HepG2 (cell line): ENCODE results near the gene SLC24A4.

Experiments
- AFF4 ChIP-seq: sonication (generic); formaldehyde crosslinking; IDR thresholded peaks from 2 replicates; pipeline ENCODE4 v1.4.0; 2020; ENCODE audit warnings: missing genetic modification reagents
- CTCF ChIP-seq: sonication (generic); formaldehyde crosslinking; IDR thresholded peaks from 2 replicates; pipeline ENCODE4 v1.5.0; 2020; ENCODE audit warnings: mild to moderate bottlenecking, missing genetic modification reagents, moderate library complexity
- EP300 ChIP-seq, 3 experiments: sonication (generic) in 1 of 3; formaldehyde crosslinking in 1 of 3; IDR thresholded peaks; 2 replicates each; pipeline versions ENCODE4 v1.5.1 to v1.6.1; 2011 to 2020; ENCODE audit warnings: low read depth in 2 of 3, low read length in 2 of 3, borderline replicate concordance in 1 of 3, improper control_type of control experiment in 1 of 3, mild to moderate bottlenecking in 1 of 3, missing genetic modification reagents in 1 of 3, moderate library complexity in 1 of 3
- ZBTB34 ChIP-seq: sonication (generic); formaldehyde crosslinking; IDR thresholded peaks from 2 replicates; pipeline ENCODE4 v1.8.0; 2022; ENCODE audit warnings: mild to moderate bottlenecking, missing genetic modification reagents
- ZNF710 ChIP-seq: sonication (generic); formaldehyde crosslinking; IDR thresholded peaks from 2 replicates; pipeline ENCODE4 v1.5.0; 2020; ENCODE audit warnings: mild to moderate bottlenecking, missing genetic modification reagents, borderline replicate concordance

GRCh38 chr14:92431199-92431725, 108.3 kb downstream of the SLC24A4 start:
- no peak for TF ChIP-seq ZNF710 (CRISPR knock-in tag)
- TF ChIP-seq AFF4 (CRISPR knock-in tag), result no peak
- no peak for TF ChIP-seq ZBTB34
- no peak for TF ChIP-seq EP300 (IDR thresholded peaks at IDR 0.05; ENCODE audit: low read depth in 2 of 2, low read length in 2 of 2)
- no peak for TF ChIP-seq EP300 (CRISPR knock-in tag; IDR thresholded peaks at IDR 0.05; ENCODE audit: borderline replicate concordance)
- no peak for TF ChIP-seq CTCF
